Measurements from ENCODE around the gene THOC6.

The THOC6 gene

GRCh38 chr16:3017794-3018506 is 5.9 kb upstream of the THOC6 start, which contains the start of gene CLDN6:
Gene CLDN6 (minus strand): TSS chr16:3018183. CDS start chr16:3016021, 2,162 bp downstream.
- DNase-seq, result peak; percentile 64

GRCh38 chr16:3019594-3020246 is 4.1 kb upstream of the THOC6 start:
- peak; percentile 21 for DNase-seq

- peak; percentile 77 for DNase-seq
These were observed 3.6 kb upstream of the THOC6 start, which contains the start of gene TNFRSF12A for GRCh38 chr16:3020247-3020603. Gene TNFRSF12A (plus strand): TSS chr16:3020368. CDS start chr16:3020398, 30 bp downstream.

GRCh38 chr16:3020604-3021448 is 3.0 kb upstream of the THOC6 start:
- peak; percentile 61 for DNase-seq

GRCh38 chr16:3021449-3022207 is 2.2 kb upstream of the THOC6 start:
- peak; percentile 96 for DNase-seq

- peak; percentile 95 for DNase-seq
These were observed 1.6 kb upstream of the THOC6 start for GRCh38 chr16:3022208-3022683.

GRCh38 chr16:3022684-3023414 is 986 bp upstream of the THOC6 start:
- peak; percentile 56 for DNase-seq

- DNase-seq, result no peak
These were observed 493 bp upstream of the THOC6 start for GRCh38 chr16:3023415-3023668.

GRCh38 chr16:3025032-3026002 is 1.5 kb downstream of the THOC6 start:
- DNase-seq, result no peak

- no peak for DNase-seq
These were observed 2.2 kb downstream of the THOC6 start for GRCh38 chr16:3026003-3026378.

- DNase-seq, result no peak
These were observed 3.0 kb downstream of the THOC6 start for GRCh38 chr16:3026609-3027488.

GRCh38 chr16:3027489-3027795 is 3.6 kb downstream of the THOC6 start:
- no peak for DNase-seq

GRCh38 chr16:3027983-3028715 is 4.3 kb downstream of the THOC6 start:
- peak; percentile 92 for DNase-seq

- DNase-seq, result no peak
These were observed 5.0 kb downstream of the THOC6 start for GRCh38 chr16:3028716-3029319.

- DNase-seq, result peak; percentile 69
These were observed 5.8 kb downstream of the THOC6 start for GRCh38 chr16:3029491-3030221.

GRCh38 chr16:3030222-3031212 is 6.7 kb downstream of the THOC6 start:
- no peak for DNase-seq

GRCh38 chr16:3032624-3033023 is 8.8 kb downstream of the THOC6 start:
- DNase-seq, result no peak

Measured in activated CD4-positive, alpha-beta T cell treated with anti-CD3 and anti-CD28 coated beads for 48 hours (primary cell).